ENCODE data around the gene SLC20A1.

SLC20A1 gene

DNA sequence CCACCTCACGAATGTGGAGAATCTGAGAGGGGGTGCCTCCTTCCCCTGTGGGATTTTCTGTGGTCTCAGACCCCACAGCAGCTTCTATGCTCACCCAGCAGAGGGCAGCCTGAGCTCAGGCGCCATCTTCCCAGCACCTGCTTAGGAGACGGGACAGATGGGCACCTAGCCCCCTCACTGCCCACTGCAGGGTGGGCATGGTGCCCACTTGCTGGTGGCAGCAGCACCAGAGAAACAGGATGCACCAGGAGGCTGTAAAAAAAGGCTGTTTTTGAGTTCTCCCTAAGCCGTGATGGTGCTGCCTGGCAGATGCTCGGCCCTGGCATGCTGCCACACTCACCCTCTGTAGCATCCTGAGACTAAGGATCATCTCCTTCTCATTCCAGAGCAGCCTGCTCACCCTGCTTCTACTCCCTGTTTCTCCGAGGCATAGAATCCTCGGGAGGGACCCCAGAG lies 19.1 kb upstream of the SLC20A1 start:
- DNase-seq, result peak; percentile 67

DNA sequence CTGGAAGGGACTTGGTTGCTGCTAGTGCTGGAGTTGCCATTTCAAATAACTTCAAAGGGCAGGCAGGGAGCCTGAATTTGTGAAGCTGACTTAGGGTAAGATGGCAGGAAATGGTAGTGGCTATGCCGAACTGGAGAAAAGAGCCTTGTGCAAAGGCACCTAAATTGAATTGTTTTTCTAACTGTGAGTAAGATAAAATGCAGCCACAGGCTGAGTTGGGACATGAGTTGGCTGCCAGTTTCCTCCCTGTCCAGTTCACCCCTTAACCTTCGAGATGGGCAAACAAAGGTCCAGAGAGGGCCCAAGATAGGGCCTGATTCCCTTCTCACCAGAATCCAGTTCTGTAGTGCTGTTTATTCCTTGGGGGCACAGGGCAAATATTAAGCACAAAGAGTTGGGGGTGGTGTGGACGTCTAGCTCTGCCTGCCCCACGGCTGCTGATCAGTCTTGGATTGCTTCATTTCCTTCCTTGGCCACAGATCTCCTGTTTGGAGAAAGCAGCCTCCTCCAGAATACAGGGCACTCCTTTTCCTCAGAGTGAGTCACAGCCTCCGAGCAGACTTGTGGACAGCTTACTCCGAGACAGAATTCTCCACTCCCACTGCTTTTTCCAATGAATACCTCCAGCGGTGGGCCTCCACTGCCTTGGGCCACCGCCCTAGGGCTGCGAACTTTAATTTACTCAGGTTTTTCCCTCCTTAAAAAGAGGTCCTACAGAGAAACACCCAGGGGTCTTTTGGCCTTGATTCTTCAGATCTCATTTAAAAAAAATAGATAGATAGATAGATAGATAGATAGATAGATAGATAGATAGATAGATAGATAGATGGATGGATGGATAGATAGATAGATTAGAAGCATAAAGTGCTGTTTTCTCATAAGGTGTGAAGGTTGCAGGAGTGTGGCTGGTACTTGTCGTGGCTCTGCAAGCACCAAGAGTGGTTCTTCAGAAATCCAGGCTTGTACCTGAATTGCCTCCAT lies 18.4 kb upstream of the SLC20A1 start:
- DNase-seq, result no peak

DNA sequence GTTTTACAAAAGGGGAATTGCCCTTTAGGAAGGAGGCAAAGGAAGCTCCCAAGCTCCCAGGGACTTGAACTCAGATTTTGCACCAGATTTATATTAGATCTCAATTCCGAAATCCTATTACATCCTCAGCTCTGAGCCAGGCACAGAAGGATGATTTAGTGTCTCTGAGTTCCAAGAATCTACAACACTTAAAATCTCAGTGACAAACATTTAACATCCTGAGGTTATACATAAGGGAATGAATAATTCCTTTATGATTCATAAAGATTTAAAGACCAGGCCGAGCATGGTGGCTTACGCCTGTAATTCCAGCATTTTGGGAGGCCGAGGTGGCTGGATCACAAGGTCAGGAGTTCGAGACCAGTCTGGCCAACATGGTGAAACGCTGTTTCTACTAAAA lies 16.5 kb upstream of the SLC20A1 start:
- no peak for DNase-seq

DNA sequence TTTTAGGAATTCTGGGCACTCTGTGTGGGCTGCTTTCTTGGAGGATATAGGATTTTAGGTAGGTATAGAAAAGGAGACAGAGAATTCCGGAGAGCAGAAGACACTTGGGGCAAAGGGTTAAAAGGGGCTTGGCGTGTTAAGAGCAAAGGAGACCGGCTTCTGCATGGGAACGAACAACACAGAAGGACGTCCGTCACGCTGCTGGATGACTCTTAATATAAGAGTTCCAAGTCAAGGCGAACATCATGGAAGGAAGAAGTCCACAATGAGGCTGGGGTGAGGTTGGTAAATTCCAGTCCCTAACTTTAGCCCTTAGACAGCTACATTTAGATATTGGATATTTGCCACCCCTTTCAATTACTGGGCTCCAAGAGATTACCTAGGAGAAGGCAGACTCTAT lies 15.9 kb upstream of the SLC20A1 start:
- DNase-seq, result no peak

DNA sequence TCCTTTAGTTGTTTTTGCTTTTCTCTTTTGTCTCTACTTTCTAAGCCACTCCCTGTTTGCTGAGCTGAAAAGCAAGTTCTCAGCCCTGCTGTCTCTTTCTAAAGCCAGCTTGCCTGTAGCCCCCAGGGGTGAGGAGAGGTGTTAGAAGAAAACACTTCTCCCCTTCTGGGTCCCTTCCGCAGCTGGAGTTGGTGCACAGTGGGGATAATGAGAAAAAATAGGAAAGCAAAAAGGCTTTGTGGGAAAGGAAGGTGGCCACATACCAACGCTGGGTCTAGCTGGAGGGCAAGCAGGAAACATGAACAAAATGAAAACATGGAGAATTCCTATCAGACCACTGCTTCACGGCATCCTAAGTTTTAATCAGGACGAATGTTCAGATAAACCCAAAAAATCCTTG lies 15.5 kb upstream of the SLC20A1 start:
- DNase-seq, result no peak

DNA sequence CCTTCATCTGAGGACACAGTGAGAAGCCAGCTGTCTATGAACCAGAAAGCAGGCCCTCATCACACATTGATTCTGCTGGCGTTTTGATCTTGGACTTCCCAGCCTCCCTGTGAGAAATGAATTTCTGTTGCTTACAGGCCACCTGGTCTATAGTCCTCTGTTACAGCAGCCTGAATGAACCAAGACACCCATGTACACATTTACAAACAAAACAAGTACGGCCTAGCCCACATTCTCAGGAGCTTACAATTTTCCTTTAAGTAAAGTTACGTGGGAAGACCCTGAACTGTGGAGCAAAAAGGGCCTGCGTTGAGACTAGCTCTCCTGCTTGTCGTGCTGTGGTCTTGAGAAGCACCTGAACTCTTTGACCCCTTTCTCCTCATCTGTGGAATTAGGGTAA lies 12.0 kb upstream of the SLC20A1 start:
- DNase-seq, result no peak

DNA sequence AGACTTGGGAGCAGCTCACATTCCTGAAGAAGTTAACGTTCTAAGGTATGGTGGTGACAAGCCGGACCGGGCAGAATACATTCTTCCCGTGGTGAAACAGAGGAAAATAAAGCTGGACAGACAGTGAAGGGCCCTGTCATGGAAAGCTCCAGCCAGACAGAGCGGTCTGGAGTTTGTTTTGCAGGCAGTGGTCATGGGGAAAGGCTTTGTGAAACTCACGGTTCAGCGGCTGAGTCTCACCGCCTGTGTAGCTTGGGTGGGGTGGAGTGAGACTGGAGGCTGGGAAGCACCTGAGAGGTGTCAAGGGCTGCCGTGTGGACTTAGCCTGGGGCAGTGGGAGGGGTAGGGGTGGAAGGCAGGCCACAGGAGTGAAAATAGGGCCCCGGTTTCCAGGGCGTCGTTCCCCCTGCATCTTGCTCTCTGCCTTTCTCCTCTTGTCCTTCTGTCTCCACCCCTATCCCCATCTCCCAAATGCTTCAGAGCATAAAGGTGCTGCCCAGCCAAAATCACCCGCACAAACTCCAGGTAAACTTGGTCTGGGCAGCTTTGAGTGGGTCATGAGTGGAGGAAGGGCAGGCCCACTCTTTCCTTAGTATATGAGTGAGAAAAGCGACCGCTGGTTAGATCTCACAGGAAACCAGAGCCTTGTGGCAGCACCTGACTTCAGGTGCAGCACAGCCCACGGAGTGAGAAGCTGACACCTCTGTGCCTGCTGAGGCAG lies 11.4 kb upstream of the SLC20A1 start:
- DNase-seq, result no peak

DNA sequence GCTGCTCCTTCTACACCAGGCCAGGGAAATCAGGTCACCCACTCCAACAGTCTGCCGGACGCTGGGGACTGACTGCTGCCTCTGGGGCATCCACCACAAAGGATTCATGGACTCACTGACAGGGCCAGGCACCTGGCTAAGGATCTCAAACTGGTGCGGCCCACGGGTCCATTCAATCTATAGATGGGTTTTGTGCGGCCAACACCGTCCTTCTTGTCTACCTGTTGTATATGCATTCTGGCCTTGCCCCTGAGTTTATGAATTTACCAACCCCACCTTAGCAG lies 10.9 kb upstream of the SLC20A1 start:
- no peak for DNase-seq

DNA sequence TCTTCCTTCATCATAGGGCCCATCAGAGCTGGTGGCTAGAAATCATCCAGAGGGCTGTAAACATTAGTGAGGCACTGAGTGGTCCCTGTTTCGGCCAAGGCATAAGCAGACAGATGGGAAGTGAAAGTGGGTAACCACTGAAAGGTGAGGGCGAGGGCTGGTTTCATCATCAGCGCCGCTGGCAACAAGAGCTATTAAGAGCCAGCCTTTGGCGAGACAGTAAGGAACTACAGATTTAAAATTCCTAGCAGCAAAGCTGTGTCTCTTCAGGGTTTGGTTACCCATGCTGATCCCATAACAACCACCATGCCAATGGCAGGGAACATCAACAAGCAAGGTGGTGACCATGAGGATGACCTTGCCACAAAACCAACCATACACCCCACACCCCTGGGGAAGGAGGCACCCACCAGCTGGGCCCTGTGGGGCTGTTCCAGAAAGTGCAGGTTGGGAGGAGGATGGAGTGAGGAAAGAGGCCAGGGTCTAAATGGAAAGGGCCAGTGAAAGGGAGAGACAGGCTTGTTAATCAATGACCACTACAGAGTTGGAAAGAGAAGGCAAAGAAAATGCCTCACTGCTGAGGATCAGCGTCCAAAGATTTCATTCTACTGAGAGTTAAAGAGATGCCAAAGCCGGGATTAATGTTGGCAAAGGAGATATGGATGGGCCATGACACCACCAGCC lies 9.0 kb upstream of the SLC20A1 start:
- no peak for DNase-seq

DNA sequence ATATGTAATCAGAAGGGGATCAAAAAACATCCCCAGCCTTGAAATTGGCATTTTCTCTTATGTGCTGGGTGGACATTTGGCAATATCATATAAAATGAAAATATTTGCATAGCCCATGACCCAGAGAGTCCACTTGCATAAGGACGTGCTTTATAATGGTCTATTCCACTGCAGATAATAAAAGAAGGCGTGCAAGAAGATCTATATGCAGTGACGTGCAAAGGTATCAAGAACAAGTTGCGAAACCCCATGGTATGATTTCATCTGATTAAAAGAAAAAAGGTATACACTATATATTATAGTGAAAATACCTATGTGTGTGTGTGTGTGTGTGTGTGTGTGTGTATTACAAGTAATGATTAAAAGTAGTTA lies 8.5 kb upstream of the SLC20A1 start:
- no peak for DNase-seq

DNA sequence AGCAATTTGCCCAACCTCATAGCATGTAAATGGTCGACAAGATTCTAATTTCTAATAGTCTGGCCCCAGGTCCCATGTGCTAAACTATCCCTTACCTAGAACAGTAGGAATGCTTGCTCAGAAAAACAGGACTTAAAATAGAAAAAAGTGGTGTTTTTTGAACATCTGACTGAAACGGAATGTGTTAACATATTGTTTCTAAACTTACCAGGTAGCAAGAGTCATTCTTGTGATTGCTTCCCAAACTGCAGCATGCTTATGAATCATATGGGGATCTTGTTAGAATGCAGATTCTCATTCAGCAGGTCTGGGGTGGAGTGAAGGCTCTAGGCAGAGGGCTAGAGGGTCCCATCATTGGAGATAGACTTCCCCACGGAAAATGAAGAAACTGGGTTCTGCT lies 5.8 kb upstream of the SLC20A1 start:
- DNase-seq, result no peak

DNA sequence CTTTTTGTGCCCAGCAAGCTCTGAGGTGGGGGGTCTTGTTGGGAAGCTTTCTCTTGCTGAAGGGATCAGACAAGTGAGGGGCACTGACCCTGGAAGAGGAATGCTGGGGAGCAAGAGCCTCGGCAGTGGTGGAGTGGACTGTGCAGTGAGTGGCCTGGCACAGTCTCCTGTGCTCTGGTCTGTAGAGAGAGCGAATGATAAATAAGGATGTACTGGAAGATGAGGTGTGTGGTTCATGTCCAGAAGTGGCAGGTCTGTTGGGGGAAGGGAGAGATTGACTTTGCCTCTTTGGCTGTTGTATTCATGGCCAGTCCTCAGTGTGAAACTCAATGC lies 5.3 kb upstream of the SLC20A1 start:
- no peak for DNase-seq

DNA sequence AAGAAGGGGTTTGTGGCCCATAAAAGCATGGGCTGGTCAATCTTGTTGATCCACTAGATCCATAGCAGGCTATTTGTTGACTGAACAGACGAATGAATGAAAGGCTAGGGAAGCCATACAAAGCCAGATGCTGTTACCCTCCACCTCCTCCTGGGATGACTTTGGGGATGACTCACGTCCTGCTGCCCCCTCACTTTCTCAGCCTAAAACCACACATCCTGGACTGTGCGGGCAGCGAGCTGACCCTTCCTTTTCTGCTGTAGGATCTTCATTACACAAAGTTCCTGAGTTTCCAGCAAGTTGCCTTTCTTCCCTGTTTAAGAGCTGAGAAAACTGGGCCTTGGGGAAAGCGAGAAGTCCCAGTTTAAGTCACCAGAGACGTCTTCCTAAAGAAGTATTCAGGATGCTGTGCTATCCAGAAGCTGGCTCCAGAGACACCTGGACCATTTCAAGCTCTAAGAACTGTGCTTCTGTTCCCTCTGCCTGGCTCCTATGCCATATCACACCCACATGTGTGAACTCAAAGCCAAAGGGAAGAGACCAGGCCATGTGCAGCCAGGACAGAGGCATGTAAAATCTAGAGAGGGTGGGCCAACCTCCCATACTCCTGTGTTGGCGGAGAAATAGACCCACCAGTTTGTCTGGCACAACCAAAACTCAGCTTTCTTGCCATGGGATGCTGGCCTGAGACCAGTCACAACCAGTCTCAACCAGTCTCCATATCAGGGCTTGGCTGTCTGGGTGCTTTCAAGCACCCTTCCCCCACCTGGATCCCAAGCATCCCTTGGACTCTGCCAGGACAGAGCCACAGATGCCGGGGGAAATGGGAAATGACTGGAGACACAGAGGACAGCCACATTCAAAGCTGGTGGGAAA lies 4.7 kb upstream of the SLC20A1 start:
- DNase-seq, result no peak

DNA sequence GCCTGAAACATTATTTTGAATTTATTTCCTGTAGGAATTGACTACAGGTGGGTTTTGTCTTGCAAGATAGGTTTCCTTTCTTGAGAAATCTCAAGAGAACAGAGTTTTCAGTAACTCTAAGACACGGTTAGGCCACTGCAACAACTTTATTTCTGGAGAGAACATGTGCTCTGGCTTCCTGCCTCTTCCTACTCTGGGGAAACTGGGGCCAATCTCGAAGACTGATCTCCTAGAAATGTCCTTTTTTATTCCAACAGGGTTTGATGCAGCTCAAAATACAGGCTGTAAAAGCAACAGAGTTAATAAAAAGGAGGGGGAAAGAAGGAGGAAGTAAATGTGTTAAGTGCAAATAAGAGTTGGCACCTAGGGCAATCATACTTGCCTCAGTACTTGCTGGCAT lies 4.0 kb upstream of the SLC20A1 start:
- no peak for DNase-seq

DNA sequence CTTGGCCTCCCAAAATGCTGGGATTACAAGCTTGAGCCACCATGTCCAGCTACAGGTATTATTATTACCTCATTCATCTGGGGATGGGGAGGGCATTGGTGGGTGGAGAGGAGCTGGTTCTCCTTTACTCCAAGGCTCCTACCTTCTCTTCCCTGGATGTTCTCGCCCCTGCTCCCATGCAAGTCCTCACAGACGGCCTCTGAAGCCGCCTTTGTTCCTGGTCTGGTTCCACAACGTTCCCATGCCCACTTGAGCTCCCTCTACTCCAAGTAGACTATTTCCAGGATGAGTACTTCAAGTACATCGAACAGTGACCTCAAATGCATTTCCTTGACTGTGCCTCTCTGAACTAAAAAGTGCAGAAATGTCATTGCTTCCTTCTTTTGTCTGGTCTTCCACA lies 3.2 kb upstream of the SLC20A1 start:
- DNase-seq, result no peak

DNA sequence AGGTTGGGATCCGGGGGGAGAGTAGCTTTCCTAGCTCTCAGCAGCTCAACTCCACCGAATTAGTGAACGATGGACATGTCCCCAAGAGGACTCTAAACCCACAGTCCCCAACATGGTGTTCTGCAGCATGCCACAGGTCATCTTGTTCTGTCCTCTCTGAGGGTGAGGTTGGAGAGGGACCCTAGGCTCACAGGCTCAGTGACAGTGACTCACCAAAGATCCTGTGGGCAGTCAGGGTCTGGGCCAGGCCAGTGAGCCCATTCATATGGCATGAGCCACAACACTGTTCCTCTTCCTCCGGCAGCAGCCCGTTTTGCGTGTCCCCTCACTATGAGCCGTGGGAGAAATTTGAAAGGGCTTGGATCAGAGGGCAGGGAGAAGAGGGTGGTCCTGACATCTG lies 2.8 kb upstream of the SLC20A1 start:
- no peak for DNase-seq

DNA sequence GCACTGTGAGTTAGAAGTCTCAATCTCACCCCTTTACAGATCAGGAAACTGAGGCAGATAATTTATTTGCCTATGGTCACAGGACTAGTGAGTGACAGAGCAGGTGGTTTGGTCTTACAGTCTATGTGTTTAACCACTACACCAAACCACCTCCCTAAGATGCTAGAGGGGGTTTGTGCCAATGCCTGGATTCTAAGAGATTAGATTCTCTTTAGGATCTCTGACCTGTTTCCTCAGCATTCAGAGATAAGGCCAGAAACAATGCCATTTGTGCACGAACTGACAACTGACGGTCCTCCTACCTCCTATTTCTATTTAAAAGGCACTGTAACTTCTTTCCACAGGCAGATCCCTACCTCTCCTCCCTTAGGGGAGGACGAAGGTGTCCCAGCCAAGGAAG lies 2.3 kb upstream of the SLC20A1 start:
- no peak for DNase-seq

DNA sequence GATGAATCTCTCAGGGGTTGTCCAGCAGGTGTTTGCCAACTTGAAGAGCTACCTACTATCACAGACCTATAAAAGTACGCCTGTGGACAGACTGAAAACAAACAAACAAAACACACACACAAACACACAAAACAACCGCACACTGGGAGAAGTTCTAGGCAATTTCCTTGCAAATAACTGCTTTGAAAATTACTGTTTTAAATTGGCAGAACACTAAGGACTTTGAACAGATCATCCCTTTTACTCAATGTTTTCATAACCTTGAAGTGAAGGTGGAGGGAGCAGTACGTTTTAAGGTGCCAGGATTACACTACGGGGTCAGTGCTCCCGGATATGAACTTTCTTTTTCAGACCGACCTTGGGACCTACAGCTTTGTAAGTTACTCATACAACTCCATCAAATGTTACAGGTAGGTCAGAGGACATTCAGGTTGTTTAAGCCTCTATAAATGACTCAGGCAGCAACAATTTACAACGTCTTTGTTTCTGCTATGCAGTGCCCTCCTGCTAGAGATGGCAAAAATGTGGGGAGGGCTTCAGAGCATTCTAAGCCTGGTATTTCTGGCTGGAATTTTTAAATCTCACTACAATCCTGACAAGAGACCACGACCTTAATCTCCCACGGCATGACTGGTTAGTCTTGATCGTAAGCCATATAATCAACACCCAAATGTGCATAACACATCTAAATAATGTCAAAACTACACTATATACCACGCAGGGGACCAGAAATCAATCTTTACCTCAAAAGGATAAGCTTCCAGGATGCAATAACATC lies 1.4 kb upstream of the SLC20A1 start:
- DNase-seq, result no peak

DNA sequence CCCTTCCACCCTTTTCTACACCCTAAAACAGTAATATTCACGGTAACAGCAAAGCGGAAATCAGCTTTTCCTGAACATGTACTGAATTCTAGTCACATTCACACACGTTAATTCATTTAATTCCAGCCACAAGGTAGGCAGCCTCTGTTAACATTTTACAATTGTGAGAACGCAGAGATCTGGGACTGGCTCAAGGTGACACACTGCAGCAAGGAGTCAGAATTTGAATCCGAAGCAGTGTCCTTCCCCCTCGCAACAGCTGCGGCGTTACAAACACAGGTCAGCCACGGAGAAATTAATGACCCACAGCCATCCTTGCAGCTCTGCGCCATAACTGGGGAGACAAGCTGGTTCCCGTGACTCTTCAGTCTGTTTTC lies 818 bp upstream of the SLC20A1 start:
- DNase-seq, result no peak

DNA sequence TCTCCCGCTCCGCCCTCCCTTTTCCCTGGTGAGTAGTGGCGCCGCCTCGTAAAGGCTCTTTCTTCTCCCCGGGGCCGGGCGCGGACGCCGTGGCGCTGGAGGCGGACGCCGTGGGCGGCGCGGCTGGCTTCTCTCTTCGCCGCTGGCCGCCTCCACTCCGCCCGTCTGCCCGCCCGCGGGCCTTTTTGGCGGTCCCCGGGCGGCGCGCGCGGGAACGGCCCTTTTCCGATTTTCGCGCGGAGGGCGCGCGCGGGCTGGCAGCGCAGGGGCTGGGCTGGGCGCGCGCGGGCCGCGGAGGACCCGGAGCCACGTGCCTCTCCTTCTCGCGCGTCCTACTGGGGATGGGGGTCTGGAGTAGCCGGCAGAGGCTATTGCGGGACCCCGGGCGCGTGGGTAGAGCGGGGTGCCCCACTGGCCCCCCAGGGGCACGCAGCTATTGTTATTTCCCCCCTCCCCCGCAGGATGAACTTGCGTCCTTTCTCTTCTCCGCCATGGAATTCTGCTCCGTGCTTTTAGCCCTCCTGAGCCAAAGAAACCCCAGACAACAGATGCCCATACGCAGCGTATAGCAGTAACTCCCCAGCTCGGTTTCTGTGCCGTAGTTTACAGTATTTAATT lies 472 bp downstream of the SLC20A1 start:
- DNase-seq, result no peak

DNA sequence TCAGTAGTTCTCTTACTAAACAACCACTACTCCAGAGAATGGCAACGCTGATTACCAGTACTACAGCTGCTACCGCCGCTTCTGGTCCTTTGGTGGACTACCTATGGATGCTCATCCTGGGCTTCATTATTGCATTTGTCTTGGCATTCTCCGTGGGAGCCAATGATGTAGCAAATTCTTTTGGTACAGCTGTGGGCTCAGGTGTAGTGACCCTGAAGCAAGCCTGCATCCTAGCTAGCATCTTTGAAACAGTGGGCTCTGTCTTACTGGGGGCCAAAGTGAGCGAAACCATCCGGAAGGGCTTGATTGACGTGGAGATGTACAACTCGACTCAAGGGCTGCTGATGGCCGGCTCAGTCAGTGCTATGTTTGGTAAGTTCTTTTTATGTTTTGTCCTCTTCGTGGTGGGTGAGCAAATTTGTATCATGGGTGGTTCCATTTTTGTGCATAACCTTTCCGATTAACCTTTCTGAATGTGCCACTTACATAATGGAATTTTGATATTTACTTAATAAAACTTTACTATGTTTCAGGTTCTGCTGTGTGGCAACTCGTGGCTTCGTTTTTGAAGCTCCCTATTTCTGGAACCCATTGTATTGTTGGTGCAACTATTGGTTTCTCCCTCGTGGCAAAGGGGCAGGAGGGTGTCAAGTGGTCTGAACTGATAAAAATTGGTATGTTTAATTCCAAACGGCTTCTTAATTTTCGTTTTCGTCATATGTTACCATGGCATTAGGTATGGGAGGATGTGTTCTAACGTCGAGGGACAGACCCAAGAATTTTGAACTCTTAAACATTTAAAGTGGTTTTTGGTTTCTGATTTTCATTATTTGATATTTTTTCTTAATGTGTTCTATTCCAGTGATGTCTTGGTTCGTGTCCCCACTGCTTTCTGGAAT lies 1.3 kb downstream of the SLC20A1 start:
- DNase-seq, result peak; percentile 60
